Measurements from ENCODE around the gene PRAMEF12. TPM values are rescaled to one million over a fixed set of nuclear protein-coding genes. Genes with fewer than 3 reads are reported as not detected.

The PRAMEF12 gene
- total RNA-seq, 2 experiments from 2014 or later: not detected

- POLR2A ChIA-PET: no interaction called here
- Mint-ChIP-seq H3K27ac (no peak overlapping the region), H3K4me1 (ENCODE audit: low read depth) (no peaks in the 10 kb centered on the region), H3K36me3 (ENCODE audit: low read depth) (no peaks in the 10 kb centered on the region), H3K4me3 (no peak overlapping the region), H3K27me3 (peaks cover 20% of the 10 kb centered on the region), H3K9me3 (no peaks in the 10 kb centered on the region)
- CTCF ChIA-PET: no interaction called here
- no peak for TF ChIP-seq CTCF (IDR thresholded peaks at IDR 0.05)
- no peak for ATAC-seq
- no peak for DNase-seq
- intact Hi-C loops (cut with micrococcal nuclease): no loop called here
These were observed 3.5 kb upstream of the PRAMEF12 start for GRCh38 chr1:12769976-12770505.

- no peak for DNase-seq
- no peaks in the 10 kb centered on the region for H3K9me3 Mint-ChIP-seq
- H3K4me1 Mint-ChIP-seq (ENCODE audit: low read depth): no peaks in the 10 kb centered on the region
- TF ChIP-seq CTCF (IDR thresholded peaks at IDR 0.05): no peak
- ChIA-PET CTCF (no interaction called here), POLR2A (no interaction called here)
- H3K36me3 Mint-ChIP-seq (ENCODE audit: low read depth): no peaks in the 10 kb centered on the region
- intact Hi-C loops (cut with micrococcal nuclease): no loop called here
- H3K27me3 Mint-ChIP-seq: peaks cover 20% of the 10 kb centered on the region
- no peak for ATAC-seq
- H3K27ac Mint-ChIP-seq: no peak overlapping the region
- no peak overlapping the region for H3K4me3 Mint-ChIP-seq
These were observed 2.9 kb upstream of the PRAMEF12 start for GRCh38 chr1:12770620-12771019.

GRCh38 chr1:12771186-12771585 lies 2.4 kb upstream of the PRAMEF12 start:
- H3K36me3 Mint-ChIP-seq (ENCODE audit: low read depth): no peaks in the 10 kb centered on the region
- TF ChIP-seq CTCF (IDR thresholded peaks at IDR 0.05): no peak
- intact Hi-C loops (cut with micrococcal nuclease): no loop called here
- POLR2A ChIA-PET: no interaction called here
- ATAC-seq (no peak), DNase-seq (no peak)
- no peaks in the 10 kb centered on the region for H3K4me1 Mint-ChIP-seq (ENCODE audit: low read depth)
- no peaks in the 10 kb centered on the region for H3K9me3 Mint-ChIP-seq
- no peak overlapping the region for H3K4me3 Mint-ChIP-seq
- H3K27me3 Mint-ChIP-seq: peaks cover 20% of the 10 kb centered on the region
- CTCF ChIA-PET: no interaction called here
- H3K27ac Mint-ChIP-seq: no peak overlapping the region

- intact Hi-C loops (cut with micrococcal nuclease): no loop called here
- Mint-ChIP-seq H3K27me3 (peaks cover 15% of the 10 kb centered on the region), H3K4me3 (no peak overlapping the region), H3K27ac (no peak overlapping the region), H3K36me3 (ENCODE audit: low read depth) (no peaks in the 10 kb centered on the region), H3K4me1 (ENCODE audit: low read depth) (no peaks in the 10 kb centered on the region), H3K9me3 (no peaks in the 10 kb centered on the region)
- ChIA-PET CTCF (no interaction called here), POLR2A (no interaction called here)
- no peak for TF ChIP-seq CTCF (IDR thresholded peaks at IDR 0.05)
- DNase-seq (no peak), ATAC-seq (no peak)
These were observed 1.0 kb upstream of the PRAMEF12 start for GRCh38 chr1:12772520-12772919.

- intact Hi-C loops (cut with micrococcal nuclease): no loop called here
- Mint-ChIP-seq H3K27ac (no peak overlapping the region), H3K4me3 (no peak overlapping the region), H3K36me3 (ENCODE audit: low read depth) (no peaks in the 10 kb centered on the region), H3K4me1 (ENCODE audit: low read depth) (no peaks in the 10 kb centered on the region), H3K27me3 (peaks cover 12% of the 10 kb centered on the region), H3K9me3 (no peaks in the 10 kb centered on the region)
- DNase-seq (no peak), ATAC-seq (no peak)
- ChIA-PET CTCF (no interaction called here), POLR2A (no interaction called here)
- no peak for TF ChIP-seq CTCF (IDR thresholded peaks at IDR 0.05)
These were observed 1.3 kb downstream of the PRAMEF12 start for GRCh38 chr1:12774801-12775345.
